Testis (tissue), 3 donors: ENCODE data around the gene DOCK11. TPM values are rescaled to one million over a fixed set of nuclear protein-coding genes. Genes with fewer than 3 reads are reported as not detected.
A peak's percentile ranks its signal among the peaks of the same experiment; 100 is the strongest.

Source experiments
- DNase-seq: peaks from one replicate; pipeline ENCODE4 v3.0.0-alpha.2; 2019
- H3K27ac ChIP-seq, 2 donors: fragments of 200-600 bp; sonication (generic); one replicate each; pipeline ENCODE4 v1.5.1; 2019
- H3K27me3 ChIP-seq: fragments of 200-600 bp; sonication (generic); one replicate; pipeline ENCODE4 v1.5.1; 2019
- H3K36me3 ChIP-seq: fragments of 200-600 bp; sonication (generic); one replicate; pipeline ENCODE4 v1.5.1; 2017; ENCODE audit warnings: low read depth; ENCODE audit errors: missing control alignments
- H3K4me1 ChIP-seq: fragments of 200-600 bp; sonication (generic); one replicate; pipeline ENCODE4 v1.5.1; 2019
- H3K4me3 ChIP-seq, 2 donors: fragments of 200-600 bp; sonication (generic); one replicate each; pipeline ENCODE4 v1.5.1; 2017 to 2019
- H3K9me3 ChIP-seq: fragments of 200-600 bp; sonication (generic); one replicate; pipeline ENCODE4 v1.5.1; 2017
- CTCF ChIP-seq, 3 experiments: fragments of 450-650 bp in 2 of 3; fragments of 200-600 bp in 1 of 3; sonication (generic) in 1 of 3; IDR thresholded peaks; one replicate each; pipeline ENCODE4 v1.5.1; 2016 to 2019; ENCODE audit warnings: antibody characterized with exemption in 3 of 3, mild to moderate bottlenecking in 2 of 3, moderate library complexity in 1 of 3
- POLR2A ChIP-seq: fragments of 450-650 bp; IDR thresholded peaks from one replicate; pipeline ENCODE4 v1.6.1; 2017; ENCODE audit warnings: antibody characterized with exemption, mild to moderate bottlenecking, moderate library complexity
- WGBS, 2 donors: methylation state at CpG; one replicate each; pipeline ENCODE4 v1.1.5; 2018; 5-methylcytosine and 5-hydroxymethylcytosine counted together
- intact Hi-C: fragments of 100-400 bp; cut with DNase I; formaldehyde crosslinking; loops from one replicate; pipeline ENCODE4 v1.15.1; 2023; ENCODE audit warnings: low total_unique reads
- polyA plus RNA-seq: library from polyadenylated mRNA; stranded (reverse); fragments of 350-450 nt; fragmentation: Illumina TruSeq; extraction: RNeasy Lipid Tissue Mini Kit (QIAGEN cat#74804); gene quantifications from one replicate; pipeline ENCODE4 v1.2.3, GENCODE V29; 2014; ENCODE audit warnings: low read depth, low replicate concordance; ENCODE audit not compliant: insufficient read depth
- total RNA-seq, 2 donors: library from RNA; depleted of rRNA; stranded (reverse); fragments of >200 nt; gene quantifications; one replicate each; pipeline ENCODE4 v1.2.3, GENCODE V29; 2016

Gene DOCK11
- total and polyA plus RNA-seq, 3 donors from 2014 or later, result 4.3 to 5.9 (median 5.8) TPM

- Histone ChIP-seq H3K27ac (no peak overlapping the region), H3K27me3 (no peaks in the 10 kb centered on the region), H3K36me3 (no peaks in the 10 kb centered on the region), H3K4me1 (no peaks in the 10 kb centered on the region), H3K4me3 (no peak overlapping the region), H3K9me3 (no peaks in the 10 kb centered on the region)
- DNase-seq, result no peak
- TF ChIP-seq CTCF (IDR thresholded peaks at IDR 0.05), result no peak
- TF ChIP-seq POLR2A, result no peak
- 63% methylated on average over 2 of the region's 2 CpGs for WGBS, 2 donors
- intact Hi-C loops, result no loop called here
Observed at GRCh38 chrX:118637997-118638396, 142.4 kb downstream of the DOCK11 start.

GRCh38 chrX:118644378-118644777, 148.8 kb downstream of the DOCK11 start:
- no peaks in the 10 kb centered on the region for H3K36me3 ChIP-seq
- intact Hi-C loops, result loop anchor here (10.0 kb wide), 1 partner anchor 160 kb away; no protein-coding TSS in a partner anchor
- H3K27me3 ChIP-seq, result no peaks in the 10 kb centered on the region
- DNase-seq, result no peak
- no peaks in the 10 kb centered on the region for H3K9me3 ChIP-seq
- WGBS, 2 donors, result 31 to 50% methylated on average over 1 of the region's 1 CpG
- TF ChIP-seq POLR2A, result no peak
- TF ChIP-seq CTCF (IDR thresholded peaks at IDR 0.05), result peak in 1 of 3 experiments; percentile 27
- H3K4me1 ChIP-seq, result no peaks in the 10 kb centered on the region
- no peak overlapping the region for H3K4me3 ChIP-seq
- no peak overlapping the region for H3K27ac ChIP-seq

- H3K36me3 ChIP-seq, result no peaks in the 10 kb centered on the region
- intact Hi-C loops, result no loop called here
- H3K9me3 ChIP-seq, result no peaks in the 10 kb centered on the region
- no peaks in the 10 kb centered on the region for H3K4me1 ChIP-seq
- DNase-seq, result no peak
- 77 to 86% methylated on average over 1 to 3 of the region's 3 CpGs for WGBS, 2 donors
- no peak for TF ChIP-seq CTCF (IDR thresholded peaks at IDR 0.05)
- TF ChIP-seq POLR2A, result no peak
- H3K27ac ChIP-seq, result no peak overlapping the region
- H3K4me3 ChIP-seq, result no peak overlapping the region
- no peaks in the 10 kb centered on the region for H3K27me3 ChIP-seq
Observed at GRCh38 chrX:118652717-118653116, 157.1 kb downstream of the DOCK11 start.

GRCh38 chrX:118654331-118654730, 158.7 kb downstream of the DOCK11 start:
- 75 to 84% methylated on average over 3 of the region's 3 CpGs for WGBS, 2 donors
- DNase-seq, result no peak
- Histone ChIP-seq H3K36me3 (no peaks in the 10 kb centered on the region), H3K4me1 (no peaks in the 10 kb centered on the region), H3K9me3 (no peaks in the 10 kb centered on the region), H3K4me3 (no peak overlapping the region), H3K27me3 (no peaks in the 10 kb centered on the region), H3K27ac (no peak overlapping the region)
- no peak for TF ChIP-seq CTCF (IDR thresholded peaks at IDR 0.05)
- TF ChIP-seq POLR2A, result no peak
- intact Hi-C loops, result no loop called here

GRCh38 chrX:118655561-118656246, 160.1 kb downstream of the DOCK11 start:
- WGBS, 2 donors, result 80 to 95% methylated on average over 4 of the region's 4 CpGs
- Histone ChIP-seq H3K27me3 (no peaks in the 10 kb centered on the region), H3K27ac (no peak overlapping the region), H3K4me1 (no peaks in the 10 kb centered on the region), H3K4me3 (no peak overlapping the region), H3K36me3 (no peaks in the 10 kb centered on the region), H3K9me3 (no peaks in the 10 kb centered on the region)
- intact Hi-C loops, result no loop called here
- TF ChIP-seq POLR2A, result no peak
- TF ChIP-seq CTCF (IDR thresholded peaks at IDR 0.05), result no peak
- DNase-seq, result no peak
